ENCODE data around the gene ACTR3C.
"Not testable (repeated sequence)": the region's sequence is repeated elsewhere in the genome, so short reads cannot be mapped to it uniquely, and the experiment has no call there.

Gene ACTR3C

GRCh38 chr7:150335108-150335773 lies 11.9 kb upstream of the ACTR3C start:
- no peak for DNase-seq

GRCh38 chr7:150334108-150334507 lies 10.8 kb upstream of the ACTR3C start:
- DNase-seq: no peak

DNA sequence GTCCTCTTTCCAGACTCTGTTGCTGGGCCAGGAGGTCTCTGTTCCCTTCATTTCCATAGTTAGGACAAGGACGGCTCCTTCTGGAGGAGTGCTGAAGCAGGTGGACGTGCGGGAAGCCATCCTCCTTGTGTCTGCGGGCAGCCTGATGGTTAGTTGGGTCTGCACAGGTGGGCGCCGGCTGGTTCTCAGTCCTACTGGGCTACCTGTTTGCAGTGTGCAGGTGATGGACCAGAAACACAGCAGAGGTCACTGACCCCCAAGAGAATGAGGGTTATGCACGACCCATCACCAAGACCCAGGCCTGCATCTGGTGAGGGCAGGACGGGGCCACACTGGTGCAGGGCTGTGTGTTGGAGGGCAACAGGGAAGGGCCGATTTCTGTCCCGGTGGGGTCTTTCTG lies 10.3 kb upstream of the ACTR3C start:
- no peak for DNase-seq

GRCh38 chr7:150332852-150333635 lies 9.7 kb upstream of the ACTR3C start:
- DNase-seq: no peak

DNA sequence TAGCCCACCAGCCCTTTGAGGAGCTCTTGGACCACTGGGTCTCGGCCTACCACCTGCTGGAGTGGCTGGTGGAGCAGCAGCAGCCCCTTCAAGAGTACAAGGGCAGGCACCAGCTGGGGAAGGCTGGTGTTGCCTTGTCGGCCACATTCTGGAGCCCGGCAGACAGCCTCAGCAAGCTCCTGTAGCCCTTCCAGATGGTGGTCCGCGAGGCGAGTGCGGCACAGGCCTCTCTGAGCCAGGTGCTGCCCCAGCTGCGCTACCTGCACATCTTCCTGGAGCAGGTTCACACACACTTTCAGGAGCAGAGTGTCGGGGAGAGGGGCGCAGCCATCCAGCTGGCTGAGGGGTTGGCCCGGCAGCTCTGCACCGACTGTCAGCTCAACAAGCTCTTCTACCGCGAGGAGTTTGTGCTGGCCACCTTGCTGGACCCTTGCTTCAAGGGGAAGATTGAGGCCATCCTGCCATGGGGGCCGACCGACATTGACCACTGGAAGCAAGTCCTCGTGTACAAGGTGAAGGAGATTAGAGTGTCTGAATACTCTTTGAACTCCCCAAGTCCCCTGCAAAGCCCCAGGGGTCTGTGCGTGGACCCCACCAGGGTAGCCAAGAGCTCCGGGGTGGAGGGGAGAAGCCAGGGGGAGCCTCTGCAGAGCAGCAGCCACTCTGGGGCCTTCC lies 7.0 kb upstream of the ACTR3C start:
- no peak for DNase-seq

DNA sequence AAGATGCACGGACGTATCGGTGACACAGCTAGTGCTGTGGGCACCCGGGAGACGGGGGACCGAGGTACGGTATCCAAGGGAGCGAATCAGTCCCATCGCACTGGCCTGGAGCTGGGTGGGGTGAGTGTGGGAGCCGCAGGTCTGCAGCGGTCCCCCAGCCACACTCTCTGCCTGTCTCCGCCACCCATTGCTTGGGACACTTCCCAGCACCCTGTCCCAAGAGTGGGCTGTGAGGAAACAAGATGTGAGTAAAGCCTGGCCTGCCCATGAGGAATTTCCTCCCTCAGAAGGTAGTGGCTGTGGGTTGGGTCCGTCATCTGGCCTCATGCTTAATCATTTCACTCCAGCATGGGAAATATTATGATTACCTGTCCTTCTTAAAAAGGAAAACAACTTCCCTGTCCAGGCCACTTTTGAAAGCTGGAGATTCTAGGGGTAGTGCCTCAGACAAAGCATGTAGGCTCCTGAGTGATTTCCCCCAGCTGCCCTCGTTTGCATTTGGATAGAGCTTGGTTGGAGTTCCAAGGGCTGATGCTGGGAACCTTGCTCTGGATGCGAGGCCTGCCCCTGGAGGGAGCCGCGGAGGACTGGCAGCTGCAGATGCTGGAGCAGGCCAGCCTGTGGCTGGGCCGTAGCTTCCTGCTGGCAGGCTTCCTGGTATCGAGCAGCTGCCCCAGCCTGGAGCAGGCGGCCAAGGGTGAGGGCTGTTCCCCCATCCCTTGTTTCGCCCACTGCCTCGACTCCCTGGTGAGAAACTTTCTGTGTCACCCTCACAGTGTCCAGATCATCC lies 6.2 kb upstream of the ACTR3C start:
- no peak for DNase-seq

DNA sequence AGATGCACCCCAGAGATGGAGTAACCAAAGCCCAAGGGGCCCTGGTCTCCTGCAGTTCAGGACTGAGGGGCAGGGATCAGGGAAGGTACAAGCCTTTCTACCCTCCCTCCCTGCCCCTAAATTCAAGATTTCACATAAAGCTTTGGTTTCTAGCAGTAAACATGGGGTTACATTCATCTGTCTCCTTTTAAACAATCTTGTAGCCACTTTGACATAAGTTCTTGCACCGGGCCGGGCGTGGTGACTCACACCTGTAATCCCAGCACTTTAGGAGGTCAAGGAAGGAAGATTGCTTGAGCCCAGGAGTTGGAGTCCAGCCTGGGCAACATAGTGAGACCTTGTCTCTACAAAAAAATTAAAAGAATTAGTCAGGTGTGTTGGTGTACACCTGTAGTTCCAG lies 4.0 kb upstream of the ACTR3C start:
- no peak for DNase-seq

DNA sequence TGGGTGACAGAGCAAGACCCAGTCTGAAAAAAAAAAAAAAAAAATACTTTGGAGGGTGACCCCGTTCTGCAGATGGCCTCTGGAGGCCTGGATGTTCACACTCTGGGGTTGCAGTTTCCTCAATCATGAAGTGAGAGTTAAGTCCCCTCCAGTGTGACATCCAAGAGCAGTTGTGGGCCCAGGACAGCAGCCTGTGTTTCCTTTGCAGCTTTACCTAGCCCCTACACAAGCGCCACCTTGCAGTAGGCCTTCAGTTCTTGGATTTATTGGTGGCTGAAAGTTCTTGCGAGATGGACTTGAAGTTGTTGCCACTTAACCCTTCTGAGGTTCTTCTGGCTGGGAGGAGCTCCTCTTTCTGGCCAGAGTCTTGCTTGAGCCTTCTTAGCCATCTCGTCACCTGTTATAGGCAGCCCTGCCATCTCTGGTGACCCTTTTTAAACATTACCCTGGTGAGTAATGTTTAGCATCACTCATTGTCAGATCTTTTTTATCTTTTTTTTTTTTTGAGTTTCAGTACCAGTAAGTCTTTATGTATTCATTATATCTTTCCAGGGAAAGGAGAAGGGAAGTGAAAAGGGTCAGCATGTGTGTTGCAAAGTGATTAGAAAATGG lies 3.4 kb upstream of the ACTR3C start:
- no peak for DNase-seq

GRCh38 chr7:150325901-150326300 lies 2.6 kb upstream of the ACTR3C start:
- DNase-seq: no peak

GRCh38 chr7:150325110-150325611 lies 1.8 kb upstream of the ACTR3C start:
- DNase-seq: no peak

- DNase-seq: peak in 1 of 2 experiments; percentile 54
Measured at GRCh38 chr7:150324373-150324961, 1.1 kb upstream of the ACTR3C start.

GRCh38 chr7:150323682-150324372 lies 482 bp upstream of the ACTR3C start:
- DNase-seq: peak; percentile 20 to 71

DNA sequence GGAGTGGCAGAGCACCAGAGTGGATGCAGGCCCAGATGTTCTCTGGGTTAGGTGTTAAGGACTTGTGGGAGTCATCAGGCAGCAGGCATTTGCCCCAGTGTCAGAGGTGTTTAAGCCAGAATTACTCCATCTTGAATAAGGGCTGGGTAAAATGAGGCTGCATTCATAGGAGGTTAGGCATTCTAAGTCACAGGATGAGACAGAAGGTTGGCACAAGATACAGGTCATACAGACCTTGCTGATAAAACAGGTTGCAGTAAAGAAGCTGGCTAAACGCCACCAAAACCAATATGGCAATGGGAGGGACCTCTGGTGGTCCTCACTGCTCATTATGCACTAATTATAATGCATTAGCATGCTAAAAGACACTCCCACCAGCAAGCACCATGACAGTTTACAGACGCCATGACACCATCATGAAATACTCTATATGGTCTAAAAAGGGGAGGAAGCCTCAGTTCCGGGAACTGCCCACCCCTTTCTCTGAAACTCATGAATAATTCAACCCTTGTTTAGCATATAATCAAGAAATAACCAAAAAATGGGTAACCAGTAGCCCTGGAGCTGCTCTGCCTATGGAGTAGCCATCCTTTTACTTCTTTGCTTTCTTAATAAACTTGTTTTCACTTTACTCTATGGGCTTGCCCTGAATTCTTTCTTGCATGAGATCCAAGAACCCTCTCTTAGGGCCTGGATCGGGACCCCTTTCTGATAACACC lies 1.1 kb downstream of the ACTR3C start:
- DNase-seq: peak in 1 of 2 experiments; percentile 48

DNA sequence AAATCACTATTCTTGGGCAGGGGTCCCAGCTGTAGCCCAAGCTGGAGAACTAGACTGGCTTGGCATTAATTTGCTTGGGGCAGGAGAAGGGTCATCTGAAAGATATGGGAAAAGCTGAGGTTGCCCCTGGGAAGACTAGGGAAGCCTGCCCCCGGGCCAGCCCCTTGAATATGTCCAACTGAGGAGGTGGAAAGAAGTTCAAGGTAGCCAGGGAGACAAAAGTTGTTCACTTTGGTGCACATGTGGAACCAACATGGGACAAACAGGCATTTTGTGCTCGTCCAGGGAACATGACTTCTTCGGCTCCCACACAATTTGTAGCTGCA lies 1.6 kb downstream of the ACTR3C start:
- DNase-seq: no peak

DNA sequence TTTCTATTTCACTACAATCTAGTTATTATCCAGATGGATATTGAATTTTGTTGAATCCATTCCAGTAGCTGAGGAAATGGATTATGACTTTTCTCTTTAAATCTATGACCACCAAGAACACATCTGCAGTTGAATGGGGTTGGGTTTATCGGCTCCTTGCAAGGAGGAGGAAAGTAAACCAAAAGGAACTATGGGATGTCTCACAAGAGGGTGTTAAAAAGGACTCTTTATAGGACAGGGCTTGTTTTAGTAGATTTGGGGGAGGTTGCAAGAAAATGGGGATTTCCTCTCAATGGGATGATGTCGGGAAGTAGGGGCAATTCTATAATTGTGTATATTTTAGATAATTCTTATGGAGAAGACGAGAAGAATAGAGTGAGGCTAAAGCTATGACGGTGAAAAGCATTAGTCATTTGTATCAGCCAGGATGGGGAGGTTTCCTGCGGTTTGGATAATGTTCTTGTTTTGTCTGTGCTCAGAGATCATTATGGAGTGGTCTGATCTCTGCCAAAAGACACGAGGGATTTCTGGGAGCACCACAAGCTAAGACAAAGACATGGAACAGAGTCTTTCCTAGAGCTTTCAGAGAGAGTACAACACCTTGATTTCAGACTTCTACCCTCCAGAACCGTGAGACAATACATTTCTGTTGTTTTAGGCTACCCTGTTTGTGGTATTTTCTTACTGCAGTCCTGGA lies 5.4 kb downstream of the ACTR3C start:
- DNase-seq: peak; percentile 5 to 39

- DNase-seq: not testable (repeated sequence)
Measured at GRCh38 chr7:150316987-150317386, 6.4 kb downstream of the ACTR3C start.

DNA sequence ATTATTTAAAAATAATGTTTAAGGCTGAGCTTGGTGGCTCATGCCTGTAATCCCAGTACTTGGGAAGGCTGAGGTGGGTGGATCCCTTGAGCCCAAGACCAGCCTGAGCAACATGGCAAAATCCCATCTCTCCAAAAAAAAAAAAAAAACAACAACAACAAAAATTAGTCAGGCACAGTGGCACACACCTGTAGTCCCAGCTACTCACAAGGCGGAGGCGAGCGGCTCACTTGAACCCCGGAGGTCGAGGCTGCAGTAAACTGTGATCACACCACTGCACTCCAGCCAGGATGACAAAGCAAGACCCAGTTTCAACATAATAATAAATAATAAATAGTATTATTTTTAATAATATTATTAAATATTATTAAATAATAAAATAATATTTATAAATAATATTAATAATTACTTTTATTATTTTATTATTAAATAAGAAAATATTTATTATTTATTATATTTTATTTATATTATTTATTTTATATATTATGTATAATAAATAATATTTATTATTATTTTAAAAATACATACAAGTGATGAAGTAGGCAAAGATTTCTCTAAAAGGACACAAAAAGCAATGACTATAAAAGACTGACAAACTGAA lies 8.6 kb downstream of the ACTR3C start:
- DNase-seq: no peak

- no peak for DNase-seq
Measured at GRCh38 chr7:150313870-150314269, 9.5 kb downstream of the ACTR3C start.

- no peak for DNase-seq
Measured at GRCh38 chr7:150313367-150313809, 10.0 kb downstream of the ACTR3C start.
